Epithelial cell of prostate (primary cell): ENCODE data around the gene SORCS3.

ENCODE experiments used
- DNase-seq: peaks from one replicate; pipeline ENCODE4 v3.0.0-alpha.2; 2011; ENCODE audit warnings: low read depth, low spot score
- H3K27ac ChIP-seq: fragments of 450-650 bp; 2 replicates; pipeline ENCODE4 v1.5.1; 2017; ENCODE audit warnings: mild to moderate bottlenecking

SORCS3 gene

GRCh38 chr10:105210546-105210945 is 569.5 kb downstream of the SORCS3 start:
- no peak for DNase-seq

DNA sequence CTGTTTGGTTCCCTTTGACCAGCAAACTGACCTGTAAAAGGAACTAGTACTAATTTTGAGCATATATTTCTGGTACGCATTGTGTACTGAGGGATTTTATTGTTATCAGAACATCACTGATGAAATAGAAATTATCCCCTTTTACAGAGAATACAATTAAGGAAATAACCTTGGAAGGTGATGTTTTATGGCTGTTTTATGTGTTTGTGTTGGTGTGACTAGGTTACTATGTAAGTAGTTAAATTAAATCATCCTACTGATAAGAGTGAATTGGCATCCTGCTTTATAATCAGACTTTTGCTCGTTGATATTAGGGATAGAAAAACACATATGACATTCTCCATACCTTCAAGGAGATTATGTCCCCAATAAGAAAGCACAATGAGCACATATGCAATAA is 596.6 kb downstream of the SORCS3 start:
- H3K27ac ChIP-seq: no peak overlapping the region
- no peak for DNase-seq

More at GRCh38 chr10:105210546-105210945, 569.5 kb downstream of the SORCS3 start:
- no peak overlapping the region for H3K27ac ChIP-seq

DNA sequence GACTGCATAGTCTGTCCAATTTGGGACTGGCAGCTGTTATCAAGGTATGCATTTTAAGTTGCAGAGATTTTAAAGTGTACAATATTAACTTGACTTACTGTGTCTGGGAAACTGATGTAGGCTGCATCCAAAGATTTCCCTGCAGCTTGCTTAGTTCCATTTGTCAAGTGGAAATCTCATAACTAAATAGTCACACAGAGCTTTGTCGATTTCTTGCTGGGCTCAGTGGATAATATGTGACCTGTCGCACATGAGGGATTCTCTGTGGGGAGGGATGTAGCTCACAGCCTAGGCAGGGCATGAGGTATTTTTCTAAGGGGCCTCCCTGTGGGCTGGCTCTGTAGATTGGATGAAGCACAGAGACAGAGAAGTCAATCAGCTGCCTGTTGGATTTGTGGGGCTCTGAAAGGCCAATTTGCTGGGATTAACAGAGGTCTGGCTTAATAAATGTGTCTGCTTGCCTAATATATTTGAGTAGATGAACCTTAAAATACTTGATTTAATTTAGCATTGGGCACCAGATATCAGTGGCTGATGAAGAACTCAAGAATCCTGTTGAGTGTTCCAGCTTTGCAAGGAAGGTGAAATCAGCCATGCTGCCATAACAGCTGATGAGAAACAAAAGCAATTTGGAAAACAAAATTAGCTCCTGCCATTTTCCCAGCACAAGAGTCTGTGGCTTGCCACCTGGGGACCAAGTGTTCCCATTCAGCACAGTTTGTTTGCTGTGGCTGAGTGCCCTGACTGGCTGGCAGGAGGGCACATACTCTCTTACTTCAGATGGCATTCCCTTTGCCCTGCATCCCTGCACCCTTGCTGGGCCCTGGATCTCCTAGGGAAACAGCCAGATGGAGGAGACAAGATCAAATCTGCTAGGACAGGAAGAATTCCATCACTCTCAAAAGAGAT is 598.5 kb downstream of the SORCS3 start:
- H3K27ac ChIP-seq: no peak overlapping the region
- no peak for DNase-seq

DNA sequence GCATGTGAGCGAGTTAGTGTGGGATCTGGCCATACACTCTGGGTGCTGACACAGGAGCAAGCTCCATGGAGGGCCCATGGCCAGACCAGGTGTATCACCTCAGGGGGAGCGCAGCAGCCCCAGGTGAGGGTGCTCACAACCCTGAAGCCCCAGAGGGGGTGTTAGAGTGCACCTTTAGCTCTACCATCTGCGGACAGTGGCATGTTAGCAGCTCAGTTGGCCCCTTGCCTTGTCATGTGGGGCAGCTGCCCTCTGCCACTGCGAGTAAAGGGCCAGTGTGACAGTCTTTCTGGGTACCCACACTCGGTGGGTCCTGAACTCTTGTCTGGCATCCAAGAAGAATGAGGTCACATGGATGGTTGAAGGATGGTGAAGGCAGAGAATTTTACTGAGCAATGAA is 600.2 kb downstream of the SORCS3 start:
- no peak for DNase-seq
- H3K27ac ChIP-seq: no peak overlapping the region

DNA sequence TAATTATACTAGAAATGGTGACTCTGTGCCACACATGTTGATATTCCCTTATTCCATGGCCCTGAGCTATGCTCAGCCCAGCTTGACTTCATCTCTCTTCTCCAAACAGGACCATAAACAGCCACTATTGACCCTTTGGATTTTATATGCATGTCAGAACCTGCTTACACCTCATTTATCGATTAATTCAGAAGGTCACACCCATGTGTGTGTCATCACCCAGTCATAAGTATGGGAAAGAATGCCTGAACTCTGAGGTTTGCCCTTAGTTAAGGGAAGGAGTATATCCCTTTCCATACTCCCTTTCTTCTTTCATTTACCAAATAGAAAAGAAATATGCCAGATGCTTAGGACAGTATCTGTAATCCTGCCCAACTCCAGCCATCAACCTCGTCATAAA is 602.3 kb downstream of the SORCS3 start:
- H3K27ac ChIP-seq: no peak overlapping the region
- no peak for DNase-seq

DNA sequence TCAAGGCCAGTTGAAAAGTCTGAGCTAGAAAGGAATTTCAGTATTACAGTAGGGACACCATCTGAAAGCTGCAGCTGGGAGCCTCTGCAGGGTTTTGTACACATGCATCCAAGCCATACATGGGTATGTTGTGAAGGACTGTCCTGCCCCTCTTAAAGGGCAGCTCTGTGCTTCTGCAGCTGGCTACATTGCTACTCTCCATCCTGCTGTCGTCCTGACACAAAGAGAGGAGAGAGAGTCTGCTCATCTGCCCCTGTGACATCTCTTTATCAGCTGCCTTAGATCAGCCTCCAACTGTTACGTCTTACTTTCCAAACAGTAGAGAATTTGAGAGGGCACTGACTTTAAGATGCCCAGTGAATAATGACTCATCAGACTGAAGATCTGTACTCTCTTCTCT is 602.7 kb downstream of the SORCS3 start:
- H3K27ac ChIP-seq: no peak overlapping the region
- DNase-seq: no peak

GRCh38 chr10:105247831-105248499 is 606.9 kb downstream of the SORCS3 start:
- no peak for DNase-seq
- no peak overlapping the region for H3K27ac ChIP-seq

DNA sequence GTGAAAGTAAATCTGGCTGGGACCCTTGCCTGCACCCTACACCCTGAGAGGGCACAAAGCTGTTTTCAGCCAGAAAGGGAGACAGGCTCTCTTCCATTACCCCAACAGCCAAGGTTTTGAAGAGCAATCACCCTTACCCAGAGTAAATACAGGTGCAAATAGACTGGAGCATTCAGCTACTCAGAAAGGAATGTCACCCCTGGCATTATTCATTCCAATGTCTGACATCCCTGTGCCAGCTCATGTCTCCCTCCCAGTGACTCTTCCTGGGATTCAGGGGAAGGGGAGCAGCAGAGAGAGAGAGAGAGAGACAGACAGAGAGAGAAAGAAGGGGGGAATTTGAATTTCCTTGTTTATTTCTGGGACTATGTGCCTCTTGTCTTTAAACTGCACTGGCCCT is 611.8 kb downstream of the SORCS3 start:
- DNase-seq: no peak
- H3K27ac ChIP-seq: no peak overlapping the region

GRCh38 chr10:105253515-105254212 is 612.6 kb downstream of the SORCS3 start:
- DNase-seq: no peak
- H3K27ac ChIP-seq: no peak overlapping the region

GRCh38 chr10:105258036-105258673 is 617.1 kb downstream of the SORCS3 start:
- no peak for DNase-seq
- H3K27ac ChIP-seq: no peak overlapping the region

GRCh38 chr10:105258674-105259065 is 617.6 kb downstream of the SORCS3 start:
- H3K27ac ChIP-seq: no peak overlapping the region
- DNase-seq: no peak

DNA sequence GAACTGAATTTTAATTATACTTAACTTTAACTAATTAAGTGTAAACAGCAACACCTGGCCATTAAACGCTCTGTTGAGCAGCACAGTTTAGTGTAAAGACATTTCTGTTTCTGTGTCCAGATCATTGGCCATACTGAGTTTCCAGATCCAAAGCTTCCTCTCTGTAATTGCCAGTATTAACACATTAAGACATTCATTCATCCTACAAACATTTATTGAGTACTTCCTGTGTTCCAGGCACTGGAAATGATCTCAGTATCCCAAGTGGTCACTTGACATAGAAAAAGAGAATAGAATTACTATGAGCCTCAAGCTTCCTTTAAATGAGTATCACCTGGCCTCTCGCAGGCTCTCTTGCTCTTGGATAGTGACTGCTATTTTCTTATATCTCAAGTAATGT is 618.1 kb downstream of the SORCS3 start:
- no peak overlapping the region for H3K27ac ChIP-seq
- DNase-seq: no peak

GRCh38 chr10:105262666-105263065 is 621.6 kb downstream of the SORCS3 start:
- H3K27ac ChIP-seq: no peak overlapping the region
- no peak for DNase-seq

GRCh38 chr10:105266966-105267539 is 626.0 kb downstream of the SORCS3 start:
- no peak for DNase-seq
- H3K27ac ChIP-seq: no peak overlapping the region

DNA sequence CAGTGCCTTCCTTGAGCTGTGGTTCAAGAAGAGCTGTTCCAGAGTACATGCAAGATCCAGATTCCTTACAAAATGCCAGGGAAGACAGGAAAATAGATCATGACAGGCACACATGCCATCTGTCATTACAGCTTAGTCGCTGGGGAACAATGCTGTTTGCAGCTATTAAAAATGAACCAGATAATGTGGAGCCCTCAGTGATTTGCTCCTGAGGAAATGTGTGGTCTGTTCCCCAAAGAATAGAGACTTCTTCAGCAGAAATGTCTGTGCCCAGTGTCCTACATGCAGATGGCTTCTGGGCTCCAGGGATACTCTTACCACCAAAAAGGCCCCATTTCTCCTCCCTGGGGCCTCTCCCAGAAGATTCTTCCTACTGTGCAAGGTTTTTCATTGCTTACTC is 627.9 kb downstream of the SORCS3 start:
- DNase-seq: no peak
- no peak overlapping the region for H3K27ac ChIP-seq

DNA sequence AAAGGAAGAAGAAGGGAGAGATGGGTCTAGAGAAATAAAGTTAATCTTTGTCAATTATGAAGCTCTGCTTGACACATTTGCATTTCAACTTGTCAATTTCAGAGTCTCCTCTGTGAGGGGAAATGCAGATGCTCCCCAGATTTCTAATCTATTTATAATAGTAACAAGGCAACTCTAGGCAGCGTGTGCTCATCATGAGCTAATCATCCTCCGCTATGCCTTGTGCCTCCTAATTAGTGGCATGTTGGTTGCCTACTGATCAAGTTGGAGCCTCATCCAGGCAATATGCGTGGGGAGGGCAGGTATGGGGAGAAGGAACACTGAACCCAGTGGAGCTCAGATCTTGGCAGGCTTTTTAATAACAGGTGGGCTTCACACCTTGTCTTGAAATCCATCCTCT is 628.6 kb downstream of the SORCS3 start:
- H3K27ac ChIP-seq: no peak overlapping the region
- no peak for DNase-seq

- no peak overlapping the region for H3K27ac ChIP-seq
- DNase-seq: no peak
Measured at GRCh38 chr10:105274556-105275070, 633.5 kb downstream of the SORCS3 start.

DNA sequence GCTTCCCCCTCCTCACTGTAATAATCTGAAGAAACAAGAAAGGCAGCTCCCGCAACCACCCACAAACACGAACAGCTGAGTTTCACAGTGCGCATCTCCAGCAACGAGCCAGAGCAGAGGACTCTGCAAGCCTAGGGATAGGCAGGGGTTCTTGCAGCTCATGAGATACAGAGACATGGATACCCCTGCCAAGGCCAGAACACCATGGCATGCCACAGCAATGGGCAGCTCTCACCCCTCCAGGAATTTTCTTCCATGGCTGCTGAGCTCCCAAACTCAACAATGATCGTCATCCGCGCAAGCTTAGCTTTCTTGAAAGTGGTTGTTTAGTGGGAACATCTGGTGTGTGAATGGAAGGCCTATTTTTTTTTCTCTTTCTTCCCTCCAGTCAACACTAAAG is 637.3 kb downstream of the SORCS3 start:
- DNase-seq: no peak

GRCh38 chr10:105279101-105279500 is 638.0 kb downstream of the SORCS3 start:
- DNase-seq: no peak
- H3K27ac ChIP-seq: no peak overlapping the region

More for the DNA sequence above, 637.3 kb downstream of the SORCS3 start:
- H3K27ac ChIP-seq: no peak overlapping the region

DNA sequence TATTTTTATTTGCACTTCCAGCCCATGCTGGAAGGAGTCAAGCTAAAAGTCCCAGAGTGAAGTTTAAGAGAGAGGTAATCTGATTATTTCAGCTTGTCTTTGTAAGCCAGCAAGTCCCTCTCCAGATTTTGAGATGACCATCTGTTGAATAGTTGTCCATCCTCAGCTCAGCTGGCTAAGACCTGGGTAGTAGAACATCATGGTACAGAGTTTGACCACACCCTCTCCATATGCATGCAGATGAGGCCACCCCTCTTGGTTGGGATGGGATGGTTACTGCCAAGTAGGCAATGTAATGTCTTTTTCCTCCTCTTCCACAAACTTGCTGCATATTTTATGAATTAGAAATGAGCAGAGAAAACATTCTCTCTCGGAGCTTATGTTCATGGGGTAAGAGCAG is 639.8 kb downstream of the SORCS3 start:
- no peak for DNase-seq
- no peak overlapping the region for H3K27ac ChIP-seq
